Stimulated activated CD4-positive, alpha-beta T cell treated with anti-CD3 and anti-CD28 coated beads, TNF-alpha, amount 100 ng/mL, for 24 hours (primary cell): ENCODE measurements around the gene SLC43A1.

Source experiments
- DNase-seq, 3 experiments: peaks; one replicate each; pipeline ENCODE4 v3.0.0-alpha.2; 2020; ENCODE audit warnings: low read depth in 3 of 3

Gene SLC43A1

DNA sequence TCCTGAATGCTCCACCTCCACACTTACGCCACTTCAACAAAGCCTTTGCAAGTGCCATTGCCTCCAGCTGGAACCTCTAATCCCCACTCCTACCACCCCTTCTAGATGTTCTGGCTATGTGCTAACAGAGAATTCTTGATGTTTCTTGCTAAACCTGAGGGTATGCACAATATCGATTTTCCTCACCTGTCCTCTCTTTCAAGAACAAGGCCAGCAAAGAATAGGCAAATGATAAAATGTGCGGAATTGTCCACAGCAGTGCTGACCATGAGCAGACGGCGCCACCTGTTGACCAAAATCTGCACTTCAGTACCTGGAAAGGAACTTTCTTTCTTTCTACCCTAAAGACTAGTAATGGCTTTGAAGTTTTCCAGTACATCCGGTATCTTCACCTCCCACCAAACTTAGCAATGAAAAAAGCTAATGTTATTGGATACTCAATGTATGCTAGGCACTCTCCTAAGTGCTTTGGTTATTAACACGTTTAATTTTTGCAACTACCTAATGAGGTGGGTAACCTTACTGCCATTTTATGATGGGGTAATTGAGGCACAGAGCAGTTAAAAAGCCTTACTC, 11.6 kb upstream of the SLC43A1 start:
- DNase-seq: peak; percentile 48 to 67 (median 61)

DNA sequence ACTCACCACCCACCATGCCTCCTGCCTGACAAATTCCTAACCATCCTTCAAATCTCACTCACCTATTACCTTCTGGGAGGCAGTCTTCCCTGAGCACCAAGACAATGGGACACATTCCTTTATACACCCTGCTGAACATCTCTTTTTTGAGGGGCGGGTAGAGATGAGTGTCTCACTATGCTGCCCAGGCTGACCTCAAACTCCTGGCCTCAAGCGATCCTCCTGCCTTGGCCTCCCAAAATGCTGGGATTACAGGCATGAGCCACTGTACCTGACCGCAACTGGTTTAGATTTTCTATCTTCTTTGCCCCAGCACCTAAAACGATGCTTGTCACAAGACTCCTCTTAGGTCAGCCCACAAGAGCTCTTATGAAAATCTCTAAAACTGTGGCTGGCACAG, 7.9 kb upstream of the SLC43A1 start:
- DNase-seq: no peak

DNA sequence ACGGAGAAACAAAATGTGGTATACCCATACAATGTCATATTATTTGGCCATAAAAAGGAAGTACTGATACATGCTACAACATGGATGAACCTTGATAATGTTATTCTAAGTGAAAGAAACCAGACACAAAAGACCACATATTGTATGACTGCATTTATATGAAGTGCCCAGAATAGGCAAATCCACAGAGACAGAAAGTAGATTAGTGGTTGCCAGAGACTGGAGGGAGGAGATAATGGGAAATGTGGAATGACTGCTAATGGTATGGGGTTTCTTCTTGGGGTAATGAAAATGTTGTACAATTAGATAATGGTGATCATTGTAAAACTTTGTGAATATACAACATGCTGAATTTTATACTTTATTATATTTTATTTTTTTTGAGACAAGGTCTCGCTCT, 5.6 kb upstream of the SLC43A1 start:
- no peak for DNase-seq

DNA sequence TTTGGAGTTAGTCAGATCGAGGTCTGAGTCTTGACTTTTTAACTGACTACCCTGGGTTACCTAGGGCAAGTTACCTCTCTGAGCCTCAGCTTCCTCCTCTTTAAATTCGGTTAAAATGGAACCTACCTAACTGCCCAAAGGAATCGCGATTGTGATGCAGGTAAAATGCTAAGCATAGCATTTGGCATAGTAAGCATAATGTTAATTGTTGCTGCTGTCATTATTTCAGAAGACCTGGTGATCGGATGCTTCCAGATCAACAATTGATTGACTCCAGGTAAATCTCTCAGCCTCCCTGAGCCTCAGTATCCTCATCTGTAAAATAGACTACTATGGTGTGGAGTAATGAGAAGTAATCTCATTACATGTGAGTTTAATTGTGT, 550 bp upstream of the SLC43A1 start:
- no peak for DNase-seq

DNA sequence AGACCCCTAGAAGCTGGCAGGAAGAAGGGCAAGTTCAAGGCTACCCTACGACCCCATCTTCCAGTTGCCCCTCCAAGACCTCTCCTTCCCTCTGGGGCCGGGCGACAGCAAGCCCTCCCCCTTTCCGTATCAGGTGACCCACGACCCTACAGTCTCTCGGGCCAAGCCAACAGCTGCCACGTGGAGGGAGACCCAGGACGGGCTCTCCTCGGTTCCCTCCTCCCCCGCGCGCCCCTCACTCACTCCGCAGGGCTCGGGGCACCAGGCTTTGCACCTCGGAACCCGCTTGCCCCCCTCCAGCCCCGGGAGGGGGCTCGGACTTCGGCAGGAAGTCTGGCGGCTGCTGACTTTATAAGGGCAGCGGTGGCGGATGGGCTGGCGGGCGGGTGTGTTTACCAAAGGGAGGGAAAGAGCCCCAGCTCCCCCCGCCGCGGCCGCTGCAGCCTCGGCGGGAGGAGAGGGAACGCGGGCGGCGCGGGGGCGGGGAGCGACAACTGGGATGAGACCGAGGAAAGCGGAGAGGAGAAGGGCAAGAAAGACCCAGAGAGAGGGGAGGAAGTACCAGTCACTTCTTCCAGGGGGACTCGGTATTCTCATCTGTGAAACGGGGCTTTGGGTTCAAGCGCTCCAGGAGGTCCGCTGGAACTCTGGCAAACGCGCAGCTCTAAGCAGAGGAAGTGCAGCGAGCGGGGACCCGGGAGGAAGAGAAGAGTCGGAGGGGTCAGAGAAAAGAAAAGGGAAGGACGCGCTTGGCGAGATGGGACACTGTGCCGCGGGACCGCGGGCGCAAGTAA, 767 bp downstream of the SLC43A1 start:
- DNase-seq: peak in 1 of 3 experiments; percentile 60

DNA sequence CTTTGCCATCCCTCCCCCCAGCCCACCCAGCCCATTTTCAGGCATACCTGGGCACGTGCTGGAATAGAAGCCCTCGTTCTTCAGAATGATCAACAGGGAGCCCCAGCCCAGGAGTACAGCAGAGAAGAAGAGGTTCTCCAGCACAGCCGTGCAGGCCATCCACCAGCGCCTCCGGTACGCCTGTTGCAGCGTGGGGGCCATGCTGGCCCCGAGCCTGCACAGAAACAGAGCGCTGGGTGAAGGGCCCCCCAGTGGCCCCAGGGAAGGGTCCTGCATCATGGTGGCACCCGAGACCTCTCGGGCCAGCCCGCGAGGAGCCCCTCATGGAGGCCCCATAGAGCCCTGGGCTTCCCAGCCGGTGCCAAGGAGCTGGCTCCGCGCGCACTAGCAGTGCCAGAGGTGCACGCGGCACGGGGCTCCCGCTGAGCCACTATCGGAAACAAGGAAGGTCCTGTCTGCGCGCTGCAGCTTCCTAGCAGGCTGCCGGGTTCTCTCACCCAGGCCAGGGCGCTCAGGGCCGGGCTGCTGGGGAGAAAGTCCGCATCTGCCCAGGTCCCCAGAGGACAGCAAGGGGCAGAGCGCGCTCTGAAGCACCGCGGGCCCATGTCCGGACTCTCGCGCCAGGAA, 1.5 kb downstream of the SLC43A1 start:
- DNase-seq: peak in 1 of 3 experiments; percentile 46

DNA sequence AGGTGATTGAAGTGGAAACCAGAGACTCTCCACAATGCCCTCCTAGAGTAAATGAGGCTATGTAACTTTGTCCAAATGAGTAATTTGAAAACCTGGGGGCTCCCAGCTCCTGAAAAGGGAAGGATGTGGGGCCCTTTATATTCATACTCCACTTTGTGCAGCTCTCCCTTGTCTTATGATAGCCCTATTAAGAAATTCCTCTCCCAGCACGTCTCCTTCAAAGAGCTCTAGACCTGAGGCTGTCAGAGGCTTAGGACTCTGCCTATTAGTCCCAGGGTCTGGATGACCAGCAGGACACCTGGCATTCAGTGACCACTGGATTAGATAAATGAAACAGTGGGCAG, 2.1 kb downstream of the SLC43A1 start:
- no peak for DNase-seq

DNA sequence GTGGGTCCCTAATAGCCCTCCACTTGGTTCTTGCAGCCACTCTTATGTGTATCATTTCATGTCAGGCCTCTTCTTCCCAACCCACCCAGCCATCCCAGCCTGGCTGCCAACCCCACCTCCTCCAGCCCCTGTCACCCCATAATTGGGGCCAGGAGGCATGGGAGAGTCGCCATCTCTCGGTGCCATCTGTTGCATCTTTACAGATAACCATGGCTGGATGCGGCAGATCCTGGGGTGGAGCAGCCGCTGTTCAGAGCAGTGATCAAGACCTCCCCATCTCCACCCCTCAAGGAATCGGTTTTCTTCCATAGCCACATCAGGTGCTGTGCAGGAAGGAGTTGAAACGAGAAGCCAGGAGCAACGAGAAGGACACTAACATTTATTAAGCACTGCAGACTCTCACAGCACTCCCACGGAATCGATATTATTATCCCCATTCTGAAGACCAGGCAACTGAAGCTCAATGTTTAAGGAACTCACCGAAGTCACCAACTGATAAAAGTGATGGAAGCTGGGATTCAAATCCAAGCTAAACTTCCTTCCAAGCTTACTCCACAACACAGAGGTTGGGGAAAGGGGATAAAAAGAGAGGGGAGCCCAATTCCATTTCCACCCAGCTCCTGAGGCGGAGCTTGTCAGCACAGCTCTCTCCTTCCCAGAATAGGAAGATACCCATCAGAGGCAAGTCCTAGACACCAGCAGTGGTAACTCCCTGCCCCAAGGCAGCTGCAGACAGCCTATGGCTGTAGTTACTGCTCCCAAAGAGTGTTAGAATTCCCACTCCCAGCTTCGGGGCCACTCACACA, 2.7 kb downstream of the SLC43A1 start:
- no peak for DNase-seq

DNA sequence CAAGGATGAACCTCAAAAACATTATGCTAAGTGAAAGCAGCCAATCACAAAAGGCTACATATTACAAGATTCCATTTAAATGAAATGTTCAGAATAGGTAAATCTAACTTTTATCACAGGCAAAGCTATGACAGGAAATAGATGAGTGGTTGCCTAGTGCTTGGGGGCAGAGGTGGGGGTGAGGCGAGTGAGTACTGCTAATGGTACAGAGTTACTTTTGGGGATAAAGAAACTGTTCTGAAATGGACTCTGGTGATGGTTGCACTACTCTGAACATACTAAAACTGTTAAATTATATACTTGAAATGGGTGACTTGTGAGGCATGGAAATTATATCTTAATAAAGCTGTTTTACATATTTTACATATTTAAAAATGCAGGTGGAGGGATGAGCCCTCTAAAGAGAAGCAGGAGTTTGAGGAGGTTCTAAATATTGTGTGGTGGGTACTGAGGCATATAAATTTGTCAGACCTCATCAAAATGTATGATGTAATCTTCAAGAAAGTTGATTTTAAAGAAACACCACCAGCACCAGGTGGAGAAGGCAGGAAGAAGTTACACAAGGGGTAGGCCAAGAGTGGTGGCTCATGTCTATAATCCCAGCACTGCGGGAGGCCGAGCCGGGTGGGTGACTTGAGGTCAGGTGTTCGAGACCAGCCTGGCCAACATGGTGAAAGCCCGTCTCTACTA, 3.6 kb downstream of the SLC43A1 start:
- no peak for DNase-seq

DNA sequence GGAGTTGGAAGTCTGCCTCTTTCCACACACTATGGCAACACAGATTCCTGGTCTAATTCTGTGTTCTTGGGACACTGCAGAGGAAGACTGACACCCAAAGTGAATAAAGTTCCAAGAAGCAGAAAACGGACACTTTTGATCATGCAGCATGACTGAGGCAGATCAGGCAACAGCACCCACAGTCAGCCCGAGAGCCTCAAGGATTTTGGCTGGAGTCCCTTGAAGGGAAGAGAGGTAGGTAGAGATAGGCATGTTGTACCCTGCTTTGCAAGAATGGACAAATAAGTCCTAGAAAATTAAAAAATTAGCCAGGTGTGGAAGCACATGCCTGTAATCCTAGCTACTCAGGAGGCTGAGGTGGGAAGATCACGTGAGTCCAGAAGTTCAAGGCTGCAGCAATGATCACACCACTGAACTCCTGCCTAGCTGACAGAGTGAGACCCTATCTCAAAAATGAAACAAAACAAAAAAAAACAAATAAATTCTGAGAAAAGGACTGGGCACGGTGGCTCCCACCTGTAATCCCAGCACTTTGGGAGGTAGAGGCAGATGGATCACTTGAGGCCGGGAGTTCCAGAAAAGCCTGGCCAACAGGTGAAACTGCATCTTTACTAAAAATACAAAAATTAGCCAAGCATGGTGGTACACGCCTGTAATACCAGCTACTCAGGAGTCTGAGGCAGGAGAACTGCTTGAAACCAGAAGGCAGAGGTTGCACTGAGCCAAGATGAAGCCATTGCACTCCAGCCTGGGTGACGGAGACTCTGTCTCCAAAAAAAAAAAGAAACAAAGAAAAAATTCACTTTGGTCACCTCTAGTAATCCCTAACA, 6.9 kb downstream of the SLC43A1 start:
- DNase-seq: no peak

DNA sequence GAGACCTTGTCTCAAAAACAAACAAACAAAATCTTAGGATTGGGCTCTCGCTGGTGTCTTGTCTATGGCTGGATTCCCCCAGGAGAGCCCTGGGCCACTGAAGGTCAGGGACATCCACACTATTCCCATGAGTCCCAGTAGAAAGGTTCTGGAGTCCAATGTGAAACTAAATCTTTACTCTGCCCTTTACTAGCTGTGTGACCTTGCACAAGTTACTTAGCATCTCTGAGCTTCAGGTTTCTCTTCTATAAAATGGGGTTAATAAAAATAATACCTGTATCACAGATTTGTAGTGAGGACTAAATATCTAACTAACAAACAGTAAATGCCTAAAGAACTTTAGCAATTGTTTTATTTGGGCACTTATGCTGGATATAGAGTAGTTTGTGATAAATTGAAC, 9.0 kb downstream of the SLC43A1 start:
- no peak for DNase-seq

DNA sequence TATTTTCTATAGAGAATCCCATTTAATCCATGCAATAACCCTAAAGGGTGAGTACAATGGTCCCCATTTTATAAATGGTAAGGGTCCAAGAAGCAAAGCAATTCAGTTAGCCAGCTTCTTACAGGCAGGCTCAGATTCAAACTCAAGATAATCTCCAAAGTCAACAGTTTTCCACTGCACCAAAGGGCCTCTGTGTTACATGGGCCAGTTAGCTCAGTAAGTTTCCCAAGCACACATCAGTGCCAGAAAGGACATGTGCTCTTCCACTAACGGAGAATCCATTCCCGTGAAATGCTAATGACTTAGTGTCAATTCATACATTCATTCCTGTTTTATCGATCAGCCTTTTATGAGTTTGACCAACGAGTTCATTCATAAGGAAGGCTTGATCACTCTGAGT, 11.0 kb downstream of the SLC43A1 start:
- no peak for DNase-seq

DNA sequence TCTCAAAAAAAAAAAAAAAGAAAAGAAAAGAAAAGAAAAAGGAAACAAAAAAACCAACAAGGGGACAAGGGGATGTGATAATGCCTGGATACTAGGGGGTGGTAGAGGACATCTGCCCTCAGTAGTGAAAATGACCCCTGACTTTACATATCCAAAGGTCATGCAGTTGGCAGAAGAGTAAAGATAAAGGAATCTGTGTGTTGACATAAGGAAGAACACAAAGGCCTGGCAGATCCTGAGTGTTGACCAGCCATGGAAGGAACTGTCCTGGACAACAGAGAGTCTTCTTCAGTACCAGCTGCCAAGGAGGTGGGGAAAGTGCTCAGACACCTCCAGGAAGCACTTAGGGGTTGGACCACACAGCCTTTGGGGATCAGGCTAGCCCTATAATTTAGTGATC, 12.6 kb downstream of the SLC43A1 start:
- DNase-seq: no peak

DNA sequence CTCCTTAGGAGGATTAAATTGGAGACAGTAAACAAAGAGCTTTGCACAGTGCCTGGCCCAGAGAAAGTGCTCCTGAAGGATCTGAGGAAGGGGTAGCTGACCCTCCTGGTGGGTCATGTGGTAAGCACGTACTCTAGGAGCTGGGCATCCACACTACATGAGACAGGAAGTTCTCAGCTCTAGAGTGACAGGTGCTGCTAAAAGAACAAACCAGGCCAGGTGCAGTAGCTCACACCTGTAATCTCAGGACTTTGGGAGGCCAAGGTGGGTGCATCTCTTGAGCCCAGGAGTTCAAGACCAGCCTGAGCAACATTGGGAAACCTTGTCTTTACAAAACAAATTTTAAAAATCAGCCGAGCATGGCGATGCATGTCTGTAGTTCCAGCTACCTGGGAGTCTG, 13.1 kb downstream of the SLC43A1 start:
- DNase-seq: no peak

DNA sequence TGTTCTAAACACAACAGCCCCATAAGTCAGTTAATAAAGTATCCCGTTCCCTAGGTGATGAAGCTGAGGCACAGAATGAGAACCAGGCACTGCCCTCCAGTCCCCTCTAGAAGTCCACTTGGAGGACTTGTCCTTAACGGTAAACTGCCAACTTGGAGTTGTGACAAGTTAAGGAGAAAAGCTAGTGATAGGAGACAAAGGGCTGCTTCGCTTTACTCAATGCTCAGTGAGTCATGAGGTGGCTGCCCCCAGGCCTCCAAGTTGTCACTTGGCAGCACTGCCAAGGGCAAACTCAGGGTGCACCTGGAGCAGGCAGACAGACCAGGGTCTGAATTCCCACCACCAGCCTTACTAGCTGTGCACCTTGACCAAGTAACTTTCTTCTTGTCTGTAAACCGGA, 13.5 kb downstream of the SLC43A1 start:
- DNase-seq: no peak

DNA sequence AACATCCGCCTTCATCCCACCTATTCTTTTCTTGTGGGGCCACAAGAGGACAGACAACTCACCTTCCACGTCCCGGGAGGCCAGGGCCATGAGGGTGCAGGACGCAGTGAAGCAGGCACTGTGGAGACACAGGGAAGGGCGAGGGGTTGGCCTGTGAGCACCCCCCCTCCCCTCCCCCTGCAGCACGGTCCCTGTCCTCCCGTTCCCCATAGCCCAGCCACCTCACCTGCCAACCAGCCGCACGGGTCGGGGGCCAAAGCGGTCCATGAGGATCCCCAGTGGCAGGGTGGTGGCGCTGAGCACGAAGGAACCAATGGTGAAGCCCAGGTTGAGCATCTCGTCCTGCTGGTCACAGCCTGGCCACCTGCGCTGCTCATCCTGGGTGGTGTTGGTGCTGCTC, 14.6 kb downstream of the SLC43A1 start:
- DNase-seq: no peak

DNA sequence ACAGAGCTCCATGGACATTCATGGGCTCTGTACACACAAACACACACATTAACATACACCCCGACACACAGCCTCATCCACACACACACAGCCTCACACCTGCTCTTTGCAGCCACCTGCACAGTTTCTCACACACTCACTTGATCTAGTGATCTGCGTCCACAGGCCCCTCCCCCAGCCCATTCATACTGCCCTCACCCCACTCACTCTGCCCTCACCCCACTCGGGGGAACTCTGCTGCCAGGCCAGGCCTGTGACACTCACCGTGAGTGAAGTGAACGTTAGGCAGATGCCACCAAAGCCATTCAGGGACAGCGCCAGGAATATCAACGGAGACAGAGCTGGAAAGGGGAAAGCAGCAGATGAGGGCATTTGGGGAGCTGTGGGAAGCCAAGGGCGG, 15.0 kb downstream of the SLC43A1 start:
- DNase-seq: no peak

DNA sequence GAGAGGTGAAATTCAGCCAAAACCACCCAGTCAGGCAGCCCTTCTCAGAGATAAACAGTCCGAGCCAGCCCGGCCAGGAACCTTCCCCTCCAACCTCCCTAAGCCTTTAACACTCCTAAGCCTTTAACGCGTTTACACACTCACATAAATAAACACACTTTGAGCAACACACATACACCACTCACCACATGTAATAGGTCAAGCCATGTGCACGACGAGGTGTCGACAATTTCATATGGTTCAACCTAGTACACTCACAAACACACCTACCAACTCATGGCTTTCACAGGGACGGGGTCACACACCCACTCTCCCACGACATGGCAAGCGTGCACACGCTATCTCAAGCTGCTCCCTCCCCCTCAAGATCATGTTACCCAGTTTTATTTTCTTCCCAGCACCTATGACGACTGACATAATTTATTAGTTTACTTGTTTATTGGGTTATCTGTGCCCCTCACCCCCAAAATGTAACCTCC, 15.5 kb downstream of the SLC43A1 start:
- DNase-seq: no peak

DNA sequence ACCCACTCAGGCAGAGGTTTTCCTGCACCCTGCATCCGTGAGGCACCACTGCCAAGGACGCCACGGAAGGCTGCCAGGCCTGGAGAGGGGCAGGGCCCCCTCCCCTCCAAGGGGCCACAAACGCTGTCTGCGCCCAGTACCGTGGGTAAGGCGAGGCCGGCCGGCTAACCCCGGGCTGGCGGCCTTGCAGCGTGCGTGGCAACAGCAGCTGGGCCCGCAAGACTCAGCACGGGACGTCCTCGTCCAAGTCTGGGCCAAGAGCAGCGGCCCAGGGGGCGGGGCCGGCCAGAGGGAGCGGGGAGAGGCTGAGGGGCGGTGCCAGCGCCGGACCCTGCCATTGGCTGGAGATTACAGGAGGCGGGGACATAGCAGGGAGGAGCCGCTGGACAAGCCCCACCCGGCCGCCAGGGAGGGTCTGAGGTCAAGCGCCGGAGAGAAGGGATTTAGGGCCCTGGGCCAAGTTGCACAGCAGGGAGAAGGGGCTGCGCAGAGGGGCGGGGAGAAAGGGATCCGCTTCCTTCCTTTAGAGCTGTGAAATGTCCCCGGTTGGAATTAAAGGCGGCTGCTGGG, 16.0 kb downstream of the SLC43A1 start:
- peak in 1 of 3 experiments; percentile 53 for DNase-seq

DNA sequence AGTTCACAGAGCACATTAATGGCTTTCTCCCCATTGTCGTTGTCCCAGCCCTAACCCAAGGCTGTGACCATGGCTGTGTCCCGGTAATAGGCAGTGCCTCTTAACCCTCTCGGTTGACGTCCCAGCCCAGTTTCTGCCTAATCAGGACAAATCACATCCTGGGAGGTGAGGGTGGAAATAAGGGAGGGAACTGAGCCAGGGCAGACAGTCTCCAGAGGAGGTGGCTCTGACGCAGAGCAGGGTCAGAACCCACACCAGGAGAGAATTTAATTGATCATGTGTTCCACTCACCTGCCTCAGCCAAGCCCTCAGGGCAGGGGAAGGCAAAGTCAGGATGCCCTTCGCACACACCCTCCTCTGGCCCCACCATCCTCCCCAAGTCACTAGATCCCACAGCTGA, 17.0 kb downstream of the SLC43A1 start:
- DNase-seq: no peak
